SK-N-SH (cell line): ENCODE results near the gene UST. TPM values are rescaled to one million over a fixed set of nuclear protein-coding genes. Genes with fewer than 3 reads are reported as not detected.

ENCODE experiments used
- CTCF ChIA-PET: fragments of 300-600, 350-600 bp; formaldehyde crosslinking; extraction: SDS; loops from one replicate; lab custom pipeline; 2021; lab: Yijun Ruan, JAX
- POLR2A ChIA-PET: fragments of 350-600 bp; sonication (Branson Sonifier 250); formaldehyde crosslinking; extraction: SDS; loops from one replicate; lab custom pipeline; 2020; ENCODE audit warnings: antibody characterized with exemption, inconsistent platforms; lab: Yijun Ruan, JAX
- DNase-seq: peaks from one replicate; pipeline ENCODE4 v3.0.0; 2012
- H2AFZ ChIP-seq: fragments of 200-600 bp; sonication (generic); 2 replicates; pipeline ENCODE4 v1.8.1; 2016; ENCODE audit warnings: antibody characterized with exemption, mild to moderate bottlenecking, low read depth
- H3F3A ChIP-seq: fragments of 200-600 bp; sonication (generic); replicated peaks from 2 replicates; pipeline ENCODE3; 2016; ENCODE audit warnings: antibody characterized with exemption, mild to moderate bottlenecking; ENCODE audit not compliant: insufficient read depth
- H3K27ac ChIP-seq, 2 experiments: fragments of 200-500 bp in 1 of 2; fragments of 200-600 bp in 1 of 2; sonication (Bioruptor generic) in 1 of 2; sonication (generic), shearing (Covaris generic) in 1 of 2; 2 replicates each; pipeline versions ENCODE4 v1.5.1 to v1.6.1; 2014 to 2016; ENCODE audit warnings: low read depth in 2 of 2, inconsistent platforms in 1 of 2, low read length in 1 of 2, mild to moderate bottlenecking in 1 of 2, mixed read lengths in 1 of 2
- H3K27me3 ChIP-seq: fragments of 200-600 bp; sonication (generic), shearing (Covaris generic); 2 replicates; pipeline ENCODE4 v1.6.1; 2016; ENCODE audit warnings: mixed run types; ENCODE audit not compliant: insufficient read depth
- H3K36me3 ChIP-seq, 2 experiments: fragments of 200-500 bp in 1 of 2; fragments of 200-600 bp in 1 of 2; sonication (Bioruptor generic) in 1 of 2; sonication (generic) in 1 of 2; replicated peaks in 1 of 2; 2 replicates each; pipeline versions ENCODE3 to v1.5.1; 2014 to 2016; ENCODE audit warnings: low read length in 1 of 2, mild to moderate bottlenecking in 1 of 2; ENCODE audit not compliant: insufficient read depth in 2 of 2, control insufficient read depth in 1 of 2
- H3K4me1 ChIP-seq, 2 experiments: fragments of 200-500 bp in 1 of 2; fragments of 200-600 bp in 1 of 2; sonication (Bioruptor generic) in 1 of 2; sonication (generic), shearing (Covaris generic) in 1 of 2; 2 replicates each; pipeline versions ENCODE4 v1.5.1 to v1.6.1; 2014 to 2016; ENCODE audit warnings: low read depth in 1 of 2, low read length in 1 of 2, mixed run types in 1 of 2; ENCODE audit not compliant: insufficient read depth in 2 of 2, control insufficient read depth in 1 of 2
- H3K4me2 ChIP-seq: fragments of 200-600 bp; sonication (generic), shearing (Covaris generic); 2 replicates; pipeline ENCODE4 v1.6.1; 2017; ENCODE audit warnings: mixed run types
- H3K4me3 ChIP-seq, 2 experiments: fragments of 200-500 bp in 1 of 2; fragments of 200-600 bp in 1 of 2; sonication (Bioruptor generic) in 1 of 2; sonication (generic), shearing (Covaris generic) in 1 of 2; 2 replicates each; pipeline versions ENCODE4 v1.5.1 to v1.8.1; 2014 to 2016; ENCODE audit warnings: low read depth in 2 of 2, inconsistent platforms in 1 of 2, low read length in 1 of 2, mild to moderate bottlenecking in 1 of 2, mixed read lengths in 1 of 2, moderate library complexity in 1 of 2
- H3K79me2 ChIP-seq: fragments of 200-600 bp; sonication (generic); 2 replicates; pipeline ENCODE4 v1.8.1; 2017; ENCODE audit warnings: mild to moderate bottlenecking; ENCODE audit not compliant: insufficient read depth
- H3K9ac ChIP-seq: fragments of 200-600 bp; sonication (generic); 2 replicates; pipeline ENCODE4 v1.6.1; 2017; ENCODE audit warnings: mixed run types
- H3K9me2 ChIP-seq: fragments of 200-600 bp; sonication (generic); 2 replicates; pipeline ENCODE4 v1.6.1; 2017; ENCODE audit warnings: mixed run types
- H3K9me3 ChIP-seq: fragments of 200-600 bp; sonication (generic); 2 replicates; pipeline ENCODE4 v1.6.1; 2017; ENCODE audit warnings: mixed run types, mild to moderate bottlenecking, moderate library complexity
- H4K20me1 ChIP-seq: fragments of 200-600 bp; sonication (generic); 2 replicates; pipeline ENCODE4 v1.6.1; 2017; ENCODE audit warnings: mild to moderate bottlenecking, mixed run types; ENCODE audit not compliant: insufficient read depth
- CHD2 ChIP-seq: fragments of 150-350 bp; IDR thresholded peaks from 2 replicates; pipeline ENCODE4 v1.6.1; 2018; ENCODE audit warnings: low read length; ENCODE audit not compliant: partially characterized antibody
- ELF1 ChIP-seq: IDR thresholded peaks from 2 replicates; pipeline ENCODE4 v1.4.0; 2012
- EP300 ChIP-seq, 2 experiments: IDR thresholded peaks; 2 replicates each; pipeline versions ENCODE4 v1.4.0 to v1.6.1; 2012; ENCODE audit warnings: borderline replicate concordance in 1 of 2, low read depth in 1 of 2, low read length in 1 of 2
- EZH2phosphoT487 ChIP-seq: fragments of 200-600 bp; sonication (generic); IDR thresholded peaks from 2 replicates; pipeline ENCODE4 v1.6.1; 2017; ENCODE audit warnings: low read depth, mixed run types, mild to moderate bottlenecking, antibody characterized with exemption, moderate library complexity, borderline replicate concordance
- FOXJ3 ChIP-seq: sonication (generic); formaldehyde crosslinking; IDR thresholded peaks from 2 replicates; pipeline ENCODE4 v1.5.1; 2020; ENCODE audit warnings: mild to moderate bottlenecking, missing genetic modification reagents
- GATA2 ChIP-seq: sonication (generic); formaldehyde crosslinking; IDR thresholded peaks from 2 replicates; pipeline ENCODE4 v1.5.0; 2020; ENCODE audit warnings: mild to moderate bottlenecking, missing genetic modification reagents
- JUND ChIP-seq: IDR thresholded peaks from 2 replicates; pipeline ENCODE4 v1.4.0; 2012
- RAD21 ChIP-seq: IDR thresholded peaks from 2 replicates; pipeline ENCODE4 v1.6.1; 2012; ENCODE audit warnings: mild to moderate bottlenecking, low read length
- SIN3A ChIP-seq: IDR thresholded peaks from 2 replicates; pipeline ENCODE4 v1.6.1; 2012; ENCODE audit warnings: low read depth, mild to moderate bottlenecking, low read length, moderate library complexity, borderline replicate concordance
- TCF12 ChIP-seq: IDR thresholded peaks from 2 replicates; pipeline ENCODE4 v1.4.0; 2012
- TEAD4 ChIP-seq: IDR thresholded peaks from 2 replicates; pipeline ENCODE4 v1.4.0; 2012; ENCODE audit warnings: mild to moderate bottlenecking, borderline replicate concordance; ENCODE audit not compliant: insufficient read depth
- WGBS: methylation state at CpG from one replicate; pipeline ENCODE4 v1.1.6; 2017; ENCODE audit warnings: low lambda C conversion rate; 5-methylcytosine and 5-hydroxymethylcytosine counted together
- polyA plus RNA-seq, 3 experiments: library from polyadenylated mRNA; depleted of rRNA; stranded (reverse); fragments of >200 nt; gene quantifications; 2 replicates each; pipeline ENCODE4 v1.2.3, GENCODE V29; 2012
- TF ChIP-seq, protein P1 (sequence below): IDR thresholded peaks from 2 replicates; pipeline ENCODE4 v1.6.1; 2012; ENCODE audit warnings: mild to moderate bottlenecking, low read depth, low read length, moderate library complexity
- TF ChIP-seq, protein P2 (sequence below): IDR thresholded peaks from 2 replicates; pipeline ENCODE4 v1.4.0; 2012; ENCODE audit warnings: low read depth, borderline replicate concordance

UST gene
- polyA plus RNA-seq, 1 of the 3 experiments (the other 2 are of a cell fraction), result 1.7 TPM

GRCh38 chr6:148839044-148839443, 92.2 kb downstream of the UST start:
- H3K4me2 ChIP-seq, result no peak overlapping the region
- no peak overlapping the region for H3K4me3 ChIP-seq
- no peak for DNase-seq
- H3K9me2 ChIP-seq, result no peaks in the 10 kb centered on the region
- H3F3A ChIP-seq, result no peaks in the 10 kb centered on the region
- H3K9ac ChIP-seq, result no peak overlapping the region
- H3K36me3 ChIP-seq, result no peaks in the 10 kb centered on the region
- ChIA-PET CTCF (no interaction called here), POLR2A (no interaction called here)
- H2AFZ ChIP-seq, result no peak overlapping the region
- H3K4me1 ChIP-seq, result no peaks in the 10 kb centered on the region
- TF ChIP-seq GATA2 (no peak), FOXJ3 (CRISPR knock-in tag) (no peak), EZH2phosphoT487 (no peak), ELF1 (no peak), TEAD4 (no peak), CHD2 (no peak), JUND (no peak)
- TF ChIP-seq, protein P1, sequence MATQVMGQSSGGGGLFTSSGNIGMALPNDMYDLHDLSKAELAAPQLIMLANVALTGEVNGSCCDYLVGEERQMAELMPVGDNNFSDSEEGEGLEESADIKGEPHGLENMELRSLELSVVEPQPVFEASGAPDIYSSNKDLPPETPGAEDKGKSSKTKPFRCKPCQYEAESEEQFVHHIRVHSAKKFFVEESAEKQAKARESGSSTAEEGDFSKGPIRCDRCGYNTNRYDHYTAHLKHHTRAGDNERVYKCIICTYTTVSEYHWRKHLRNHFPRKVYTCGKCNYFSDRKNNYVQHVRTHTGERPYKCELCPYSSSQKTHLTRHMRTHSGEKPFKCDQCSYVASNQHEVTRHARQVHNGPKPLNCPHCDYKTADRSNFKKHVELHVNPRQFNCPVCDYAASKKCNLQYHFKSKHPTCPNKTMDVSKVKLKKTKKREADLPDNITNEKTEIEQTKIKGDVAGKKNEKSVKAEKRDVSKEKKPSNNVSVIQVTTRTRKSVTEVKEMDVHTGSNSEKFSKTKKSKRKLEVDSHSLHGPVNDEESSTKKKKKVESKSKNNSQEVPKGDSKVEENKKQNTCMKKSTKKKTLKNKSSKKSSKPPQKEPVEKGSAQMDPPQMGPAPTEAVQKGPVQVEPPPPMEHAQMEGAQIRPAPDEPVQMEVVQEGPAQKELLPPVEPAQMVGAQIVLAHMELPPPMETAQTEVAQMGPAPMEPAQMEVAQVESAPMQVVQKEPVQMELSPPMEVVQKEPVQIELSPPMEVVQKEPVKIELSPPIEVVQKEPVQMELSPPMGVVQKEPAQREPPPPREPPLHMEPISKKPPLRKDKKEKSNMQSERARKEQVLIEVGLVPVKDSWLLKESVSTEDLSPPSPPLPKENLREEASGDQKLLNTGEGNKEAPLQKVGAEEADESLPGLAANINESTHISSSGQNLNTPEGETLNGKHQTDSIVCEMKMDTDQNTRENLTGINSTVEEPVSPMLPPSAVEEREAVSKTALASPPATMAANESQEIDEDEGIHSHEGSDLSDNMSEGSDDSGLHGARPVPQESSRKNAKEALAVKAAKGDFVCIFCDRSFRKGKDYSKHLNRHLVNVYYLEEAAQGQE, result no peak
- TF ChIP-seq, protein P2, sequence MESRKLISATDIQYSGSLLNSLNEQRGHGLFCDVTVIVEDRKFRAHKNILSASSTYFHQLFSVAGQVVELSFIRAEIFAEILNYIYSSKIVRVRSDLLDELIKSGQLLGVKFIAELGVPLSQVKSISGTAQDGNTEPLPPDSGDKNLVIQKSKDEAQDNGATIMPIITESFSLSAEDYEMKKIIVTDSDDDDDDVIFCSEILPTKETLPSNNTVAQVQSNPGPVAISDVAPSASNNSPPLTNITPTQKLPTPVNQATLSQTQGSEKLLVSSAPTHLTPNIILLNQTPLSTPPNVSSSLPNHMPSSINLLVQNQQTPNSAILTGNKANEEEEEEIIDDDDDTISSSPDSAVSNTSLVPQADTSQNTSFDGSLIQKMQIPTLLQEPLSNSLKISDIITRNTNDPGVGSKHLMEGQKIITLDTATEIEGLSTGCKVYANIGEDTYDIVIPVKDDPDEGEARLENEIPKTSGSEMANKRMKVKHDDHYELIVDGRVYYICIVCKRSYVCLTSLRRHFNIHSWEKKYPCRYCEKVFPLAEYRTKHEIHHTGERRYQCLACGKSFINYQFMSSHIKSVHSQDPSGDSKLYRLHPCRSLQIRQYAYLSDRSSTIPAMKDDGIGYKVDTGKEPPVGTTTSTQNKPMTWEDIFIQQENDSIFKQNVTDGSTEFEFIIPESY, result no peak
- no peaks in the 10 kb centered on the region for H3K79me2 ChIP-seq
- no peak overlapping the region for H3K27ac ChIP-seq
- H3K9me3 ChIP-seq, result no peaks in the 10 kb centered on the region
- H4K20me1 ChIP-seq, result no peaks in the 10 kb centered on the region
- peaks cover 4% of the 10 kb centered on the region; the same call in 1 of the 2 replicates for H3K27me3 ChIP-seq
- WGBS, result 21% methylated on average over 3 of the region's 3 CpGs

DNA sequence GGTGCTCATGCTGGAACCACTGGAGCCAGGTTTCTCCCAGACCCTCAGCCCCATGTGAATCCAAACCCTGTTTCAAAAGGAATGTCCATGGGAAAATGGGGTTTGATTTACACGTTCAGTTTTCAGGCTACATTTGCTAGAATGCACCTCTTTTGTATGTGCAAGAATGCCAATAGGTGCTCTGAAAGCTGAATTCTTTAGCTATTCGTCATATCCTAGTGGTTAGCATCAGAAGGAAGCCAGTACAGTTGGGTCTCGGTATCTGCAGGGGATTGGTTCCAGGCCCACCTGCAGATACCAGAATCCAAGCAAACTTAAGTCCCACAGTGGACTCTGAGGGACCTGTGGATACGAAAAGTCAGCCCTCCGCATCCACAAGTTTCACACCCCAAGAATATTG, 93.4 kb downstream of the UST start:
- POLR2A ChIA-PET, result no interaction called here
- no peaks in the 10 kb centered on the region for H4K20me1 ChIP-seq

More for the DNA sequence above, 93.4 kb downstream of the UST start:
- no peak overlapping the region for H3K4me2 ChIP-seq
- no peaks in the 10 kb centered on the region for H3K9me3 ChIP-seq
- no peaks in the 10 kb centered on the region for H3K4me1 ChIP-seq
- CTCF ChIA-PET, result no interaction called here
- no peaks in the 10 kb centered on the region for H3K27me3 ChIP-seq
- no peak overlapping the region for H3K4me3 ChIP-seq
- TF ChIP-seq SIN3A (no peak), JUND (peak; percentile 27; the same call in 1 of the 2 replicates), TCF12 (no peak), EP300 (IDR thresholded peaks at IDR 0.05; ENCODE audit: borderline replicate concordance in 1 of 2, low read depth in 1 of 2, low read length in 1 of 2) (no peak), RAD21 (no peak)
- TF ChIP-seq, protein P2, result no peak
- no peaks in the 10 kb centered on the region for H3K9me2 ChIP-seq
- H3F3A ChIP-seq, result no peaks in the 10 kb centered on the region
- DNase-seq, result no peak
- no peaks in the 10 kb centered on the region for H3K36me3 ChIP-seq
- no peak overlapping the region for H2AFZ ChIP-seq
- no peaks in the 10 kb centered on the region for H3K79me2 ChIP-seq
- WGBS, result 18% methylated on average over 5 of the region's 5 CpGs
- H3K27ac ChIP-seq, result no peak overlapping the region
- H3K9ac ChIP-seq, result no peak overlapping the region
